GM18526 (cell line): ENCODE results near the gene GNB5.

Experiments
- POLR2A ChIP-seq: IDR thresholded peaks from 3 replicates; pipeline ENCODE4 v1.6.1; 2011; ENCODE audit not compliant: insufficient read length; ENCODE audit errors: extremely low read depth

Gene GNB5

GRCh38 chr15:52080031-52080430 is 111.2 kb downstream of the GNB5 start:
- no peak for TF ChIP-seq POLR2A

GRCh38 chr15:52078876-52079700 is 112.1 kb downstream of the GNB5 start:
- TF ChIP-seq POLR2A, result no peak

- no peak for TF ChIP-seq POLR2A
Observed at GRCh38 chr15:52078197-52078875, 112.9 kb downstream of the GNB5 start.

DNA sequence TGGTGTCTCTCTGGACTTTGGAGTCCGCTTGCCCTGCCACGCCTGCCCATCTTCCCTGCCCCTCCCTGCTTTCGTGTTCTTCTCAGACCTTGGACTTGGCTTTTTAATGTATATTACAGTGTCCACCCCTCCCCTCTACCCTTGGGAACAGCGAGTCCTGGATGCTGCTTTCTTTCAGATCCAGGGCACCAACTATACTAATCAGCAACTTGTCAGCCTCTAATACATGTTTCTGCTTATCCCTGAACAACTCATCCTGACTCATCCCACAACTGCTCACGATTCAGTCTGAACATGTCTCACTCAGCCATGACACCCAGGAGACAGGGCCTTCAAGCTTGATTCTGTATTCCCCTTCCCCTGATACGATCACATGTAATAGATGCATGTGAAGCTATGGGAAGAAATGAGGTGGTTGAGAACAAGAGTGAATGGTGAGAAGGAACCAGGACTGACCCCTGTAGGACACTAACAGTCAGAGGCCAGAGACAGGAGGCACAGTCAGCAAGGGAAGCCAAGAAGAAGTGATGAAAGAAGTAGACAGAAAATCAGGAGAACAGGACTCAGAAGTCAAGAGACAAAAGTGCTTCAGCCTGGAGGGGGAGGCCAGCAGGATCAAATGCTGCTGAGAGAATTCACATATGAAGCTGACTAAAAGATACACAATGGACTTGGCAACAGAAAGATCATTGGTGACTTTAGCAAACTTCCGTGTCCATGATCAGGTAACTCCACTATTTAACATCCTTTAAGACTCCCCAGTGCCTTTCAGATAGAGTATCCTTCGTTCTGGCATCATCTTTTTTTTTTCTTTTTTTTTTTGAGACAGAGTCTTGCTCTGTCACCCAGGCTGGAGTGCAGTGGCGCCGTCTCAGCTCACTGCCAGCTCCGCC is 114.1 kb downstream of the GNB5 start:
- no peak for TF ChIP-seq POLR2A

DNA sequence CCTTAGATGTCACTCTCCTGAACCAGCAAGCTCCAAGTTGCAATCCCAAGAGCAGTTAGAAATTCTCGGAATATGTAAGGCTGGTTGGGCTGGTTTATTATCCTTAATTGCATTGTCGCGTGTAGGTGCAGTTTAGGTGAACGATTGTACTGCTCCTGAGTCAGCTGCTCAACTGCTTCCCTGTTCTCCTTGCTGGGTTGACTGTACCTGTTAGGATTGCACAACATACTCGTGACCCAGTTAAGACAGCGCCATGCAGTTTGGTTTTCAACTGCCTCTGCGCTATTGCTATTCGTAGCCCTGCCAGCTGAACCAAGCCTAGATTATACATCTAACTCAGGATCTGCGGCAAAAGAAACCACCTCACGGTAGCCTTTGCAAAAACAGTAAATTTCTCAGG is 119.6 kb downstream of the GNB5 start:
- no peak for TF ChIP-seq POLR2A

- TF ChIP-seq POLR2A, result no peak
Observed at GRCh38 chr15:52069559-52069958, 121.6 kb downstream of the GNB5 start.

DNA sequence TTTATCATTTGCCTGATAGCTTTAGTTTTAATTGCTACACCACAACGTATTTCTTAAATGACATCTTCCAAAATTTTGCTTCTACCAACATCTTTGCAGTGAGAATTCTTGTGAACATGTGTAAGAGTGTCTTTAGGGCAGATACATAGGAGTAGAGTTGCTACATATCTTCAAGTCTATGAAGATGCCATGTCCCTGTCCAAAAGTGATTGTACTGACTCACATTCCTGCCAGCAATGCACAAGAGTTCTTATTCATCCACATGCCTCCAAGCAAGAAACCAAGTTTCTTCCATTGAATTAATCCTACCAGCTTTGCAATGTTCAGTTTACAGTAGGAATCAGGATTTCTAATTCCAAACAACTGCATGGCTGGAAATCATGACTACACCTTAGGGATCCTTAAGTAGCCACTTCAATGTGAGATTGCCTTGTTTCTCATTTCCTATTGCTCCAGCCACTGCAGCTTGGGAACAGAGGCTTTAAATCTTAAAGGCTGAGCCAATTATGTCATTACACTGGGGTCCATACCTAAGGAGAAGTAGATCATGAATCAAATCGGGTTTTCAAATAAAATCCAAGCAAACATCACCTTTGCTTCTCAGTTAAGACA is 123.1 kb downstream of the GNB5 start:
- no peak for TF ChIP-seq POLR2A

- TF ChIP-seq POLR2A, result no peak
Observed at GRCh38 chr15:52067545-52067926, 123.7 kb downstream of the GNB5 start.

GRCh38 chr15:52066842-52067544 is 124.2 kb downstream of the GNB5 start:
- no peak for TF ChIP-seq POLR2A
